Muscle of leg (tissue), 16 donors: ENCODE data around the gene LYG1. TPM values are rescaled to one million over a fixed set of nuclear protein-coding genes. Genes with fewer than 3 reads are reported as not detected.
"Not testable (repeated sequence)": the region's sequence is repeated elsewhere in the genome, so short reads cannot be mapped to it uniquely, and the experiment has no call there.

Experiments
- DNase-seq: peaks from one replicate; pipeline ENCODE4 v3.0.0; 2013
- H3K27ac ChIP-seq: one replicate; pipeline ENCODE4 v1.5.1; 2013; ENCODE audit warnings: mild to moderate bottlenecking, low read length, control low read depth
- H3K27me3 ChIP-seq: one replicate; pipeline ENCODE4 v1.6.1; 2013; ENCODE audit warnings: low read length; ENCODE audit not compliant: control insufficient read depth, insufficient read depth
- H3K36me3 ChIP-seq: one replicate; pipeline ENCODE4 v1.6.1; 2013; ENCODE audit warnings: low read length; ENCODE audit not compliant: control insufficient read depth, insufficient read depth
- H3K4me1 ChIP-seq: one replicate; pipeline ENCODE4 v1.6.1; 2013; ENCODE audit warnings: low read length; ENCODE audit not compliant: control insufficient read depth, insufficient read depth
- H3K4me3 ChIP-seq: one replicate; pipeline ENCODE4 v1.5.1; 2013; ENCODE audit warnings: low read length, control low read depth
- H3K9me3 ChIP-seq: replicated peaks from 2 replicates; pipeline ENCODE4 v1.6.1; 2013; ENCODE audit warnings: low read depth, low read length; ENCODE audit not compliant: control insufficient read depth
- WGBS: methylation state at CpG from one replicate; pipeline ENCODE4 v1.1.5; 2013; ENCODE audit warnings: missing lambda C conversion rate; ENCODE audit not compliant: insufficient coverage; 5-methylcytosine and 5-hydroxymethylcytosine counted together
- long read RNA-seq, 11 donors: transcript quantifications; one replicate each; lab custom pipeline, GENCODE V29; 2026
- polyA plus RNA-seq, 8 donors: library from polyadenylated mRNA; unstranded; fragments of 120-200 nt; gene quantifications; one replicate each; pipeline versions ENCODE4 v1.2.1 to v1.2.3, GENCODE V29; 2013; ENCODE audit warnings: inconsistent platforms in 1 of 8, low replicate concordance in 1 of 8; ENCODE audit not compliant: insufficient read length in 8 of 8, insufficient read depth in 1 of 8
- total RNA-seq: library from RNA; stranded (reverse); fragments of 120-200 nt; gene quantifications from one replicate; pipeline ENCODE4 v1.2.4, GENCODE V29; 2013

Gene LYG1
- total RNA-seq (1.9 TPM), polyA plus RNA-seq (1 to 10 TPM; 1.3 to 3.6 (median 1.7) TPM)
- long read RNA-seq, donor 1: 0 reads
- long read RNA-seq, donor 2: 0 reads
- long read RNA-seq, donor 3: 0 reads
- long read RNA-seq, donor 4, partial matches to known transcripts: 0 of 1 reads
- long read RNA-seq, donor 4, other reads (novel, unspliced or antisense): 0 of 1 reads
- long read RNA-seq, donor 5: 0 reads
- long read RNA-seq, donor 6, partial matches to known transcripts: 0 of 1 reads
- long read RNA-seq, donor 6, other reads (novel, unspliced or antisense): 0 of 1 reads
- long read RNA-seq, donor 7: 0 reads
- long read RNA-seq, donor 8: 0 reads
- long read RNA-seq, donor 9: 0 reads
- long read RNA-seq, donor 10: 0 reads
- long read RNA-seq, donor 11: 0 reads

- H3K4me3 ChIP-seq, H3K27ac ChIP-seq, H3K27me3 ChIP-seq, H3K9me3 ChIP-seq, H3K4me1 ChIP-seq, DNase-seq, H3K36me3 ChIP-seq: not testable (repeated sequence)
- WGBS: no CpG with 5 or more reads among the region's 2 CpGs
Observed at GRCh38 chr2:99301097-99301496, at the start of gene LYG1. Gene LYG1, minus strand, starts transcription at chr2:99301197. Its CDS starts 5,527 bp downstream, at chr2:99295670.

GRCh38 chr2:99350194-99350593, 49.2 kb upstream of the LYG1 start:
- H3K27ac ChIP-seq: no peak overlapping the region
- H3K9me3 ChIP-seq: no peaks in the 10 kb centered on the region
- H3K4me3 ChIP-seq: no peak overlapping the region
- H3K4me1 ChIP-seq: no peaks in the 10 kb centered on the region
- H3K36me3 ChIP-seq: no peaks in the 10 kb centered on the region
- H3K27me3 ChIP-seq: no peaks in the 10 kb centered on the region
- no peak for DNase-seq

- H3K27me3 ChIP-seq: no peaks in the 10 kb centered on the region
- no peaks in the 10 kb centered on the region for H3K4me1 ChIP-seq
- no peak overlapping the region for H3K27ac ChIP-seq
- no peak for DNase-seq
- no peak overlapping the region for H3K4me3 ChIP-seq
- H3K36me3 ChIP-seq: no peaks in the 10 kb centered on the region
- no CpG with 5 or more reads among the region's 3 CpGs for WGBS
- H3K9me3 ChIP-seq: no peaks in the 10 kb centered on the region
Observed at GRCh38 chr2:99348173-99348572, 47.2 kb upstream of the LYG1 start.

GRCh38 chr2:99346218-99346617, 45.2 kb upstream of the LYG1 start:
- no peak for DNase-seq
- Histone ChIP-seq H3K27ac (no peak overlapping the region), H3K9me3 (no peaks in the 10 kb centered on the region), H3K4me3 (no peak overlapping the region), H3K27me3 (no peaks in the 10 kb centered on the region), H3K4me1 (no peaks in the 10 kb centered on the region), H3K36me3 (no peaks in the 10 kb centered on the region)

- H3K36me3 ChIP-seq, H3K27ac ChIP-seq, H3K9me3 ChIP-seq, H3K27me3 ChIP-seq, H3K4me1 ChIP-seq, H3K4me3 ChIP-seq, DNase-seq: not testable (repeated sequence)
- WGBS: 93% methylated on average over 2 of the region's 7 CpGs
Observed at GRCh38 chr2:99345446-99345845, 44.4 kb upstream of the LYG1 start.

- no peaks in the 10 kb centered on the region for H3K36me3 ChIP-seq
- no peak overlapping the region for H3K4me3 ChIP-seq
- no peak for DNase-seq
- peaks cover 8% of the 10 kb centered on the region for H3K4me1 ChIP-seq
- H3K27me3 ChIP-seq: no peaks in the 10 kb centered on the region
- no peaks in the 10 kb centered on the region for H3K9me3 ChIP-seq
- H3K27ac ChIP-seq: no peak overlapping the region
- WGBS: no CpG with 5 or more reads among the region's 2 CpGs
Observed at GRCh38 chr2:99342536-99342935, 41.5 kb upstream of the LYG1 start.

- Histone ChIP-seq H3K27me3 (no peaks in the 10 kb centered on the region), H3K4me3 (no peak overlapping the region), H3K36me3 (no peaks in the 10 kb centered on the region), H3K4me1 (peaks cover 8% of the 10 kb centered on the region), H3K9me3 (no peaks in the 10 kb centered on the region), H3K27ac (no peak overlapping the region)
- WGBS: no CpG with 5 or more reads among the region's 8 CpGs
- DNase-seq: no peak
Observed at GRCh38 chr2:99340669-99341236, 39.8 kb upstream of the LYG1 start.

- H3K27me3 ChIP-seq: no peaks in the 10 kb centered on the region
- WGBS: 80% methylated on average over 1 of the region's 17 CpGs
- peak; percentile 15 for DNase-seq
- peak overlapping the region; percentile 89 for H3K4me3 ChIP-seq
- H3K4me1 ChIP-seq: peaks cover 12% of the 10 kb centered on the region
- H3K9me3 ChIP-seq: no peaks in the 10 kb centered on the region
- peak overlapping the region; percentile 98 for H3K27ac ChIP-seq
- H3K36me3 ChIP-seq: no peaks in the 10 kb centered on the region
Observed at GRCh38 chr2:99338029-99338585, 37.1 kb upstream of the LYG1 start.

GRCh38 chr2:99337113-99338028, 36.4 kb upstream of the LYG1 start, which contains the start of gene EIF5B:
Gene EIF5B, plus strand, starts transcription at chr2:99337389. Its CDS starts 166 bp downstream, at chr2:99337555.
- Histone ChIP-seq H3K36me3 (peaks cover 3% of the 10 kb centered on the region), H3K9me3 (no peaks in the 10 kb centered on the region), H3K27me3 (no peaks in the 10 kb centered on the region), H3K4me3 (peak within 1 kb of the TSS; percentile 89), H3K27ac (peak within 1 kb of the TSS; percentile 98), H3K4me1 (peaks cover 12% of the 10 kb centered on the region)
- DNase-seq: peak; percentile 99
- WGBS: under 1% methylated on average over 73 of the region's 87 CpGs

- peak overlapping the region; percentile 89 for H3K4me3 ChIP-seq
- 3% methylated on average over 6 of the region's 8 CpGs for WGBS
- H3K36me3 ChIP-seq: peaks cover 8% of the 10 kb centered on the region
- peak overlapping the region; percentile 98 for H3K27ac ChIP-seq
- no peaks in the 10 kb centered on the region for H3K9me3 ChIP-seq
- no peaks in the 10 kb centered on the region for H3K27me3 ChIP-seq
- peaks cover 12% of the 10 kb centered on the region for H3K4me1 ChIP-seq
- DNase-seq: no peak
Observed at GRCh38 chr2:99336804-99337112, 35.8 kb upstream of the LYG1 start.
